ES-I3 (cell line): ENCODE results near the gene SRPRA.
"Not testable (repeated sequence)": the region's sequence is repeated elsewhere in the genome, so short reads cannot be mapped to it uniquely, and the experiment has no call there.

ENCODE experiments used
- H3K36me3 ChIP-seq: 2 replicates; pipeline ENCODE4 v1.6.1; 2013; ENCODE audit warnings: mild to moderate bottlenecking, low read length, control low read depth, moderate library complexity; ENCODE audit not compliant: insufficient read depth
- H3K4me1 ChIP-seq: 2 replicates; pipeline ENCODE4 v1.6.1; 2013; ENCODE audit warnings: mild to moderate bottlenecking, control low read depth, low read length; ENCODE audit not compliant: insufficient read depth
- H3K9ac ChIP-seq: 2 replicates; pipeline ENCODE4 v1.6.1; 2013; ENCODE audit warnings: low read depth, mild to moderate bottlenecking, low read length, moderate library complexity
- H3K9me3 ChIP-seq: 2 replicates; pipeline ENCODE4 v1.6.1; 2013; ENCODE audit warnings: mild to moderate bottlenecking, low read length, moderate library complexity; ENCODE audit not compliant: control insufficient read depth, insufficient read depth

The SRPRA gene, protein sequence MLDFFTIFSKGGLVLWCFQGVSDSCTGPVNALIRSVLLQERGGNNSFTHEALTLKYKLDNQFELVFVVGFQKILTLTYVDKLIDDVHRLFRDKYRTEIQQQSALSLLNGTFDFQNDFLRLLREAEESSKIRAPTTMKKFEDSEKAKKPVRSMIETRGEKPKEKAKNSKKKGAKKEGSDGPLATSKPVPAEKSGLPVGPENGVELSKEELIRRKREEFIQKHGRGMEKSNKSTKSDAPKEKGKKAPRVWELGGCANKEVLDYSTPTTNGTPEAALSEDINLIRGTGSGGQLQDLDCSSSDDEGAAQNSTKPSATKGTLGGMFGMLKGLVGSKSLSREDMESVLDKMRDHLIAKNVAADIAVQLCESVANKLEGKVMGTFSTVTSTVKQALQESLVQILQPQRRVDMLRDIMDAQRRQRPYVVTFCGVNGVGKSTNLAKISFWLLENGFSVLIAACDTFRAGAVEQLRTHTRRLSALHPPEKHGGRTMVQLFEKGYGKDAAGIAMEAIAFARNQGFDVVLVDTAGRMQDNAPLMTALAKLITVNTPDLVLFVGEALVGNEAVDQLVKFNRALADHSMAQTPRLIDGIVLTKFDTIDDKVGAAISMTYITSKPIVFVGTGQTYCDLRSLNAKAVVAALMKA

DNA sequence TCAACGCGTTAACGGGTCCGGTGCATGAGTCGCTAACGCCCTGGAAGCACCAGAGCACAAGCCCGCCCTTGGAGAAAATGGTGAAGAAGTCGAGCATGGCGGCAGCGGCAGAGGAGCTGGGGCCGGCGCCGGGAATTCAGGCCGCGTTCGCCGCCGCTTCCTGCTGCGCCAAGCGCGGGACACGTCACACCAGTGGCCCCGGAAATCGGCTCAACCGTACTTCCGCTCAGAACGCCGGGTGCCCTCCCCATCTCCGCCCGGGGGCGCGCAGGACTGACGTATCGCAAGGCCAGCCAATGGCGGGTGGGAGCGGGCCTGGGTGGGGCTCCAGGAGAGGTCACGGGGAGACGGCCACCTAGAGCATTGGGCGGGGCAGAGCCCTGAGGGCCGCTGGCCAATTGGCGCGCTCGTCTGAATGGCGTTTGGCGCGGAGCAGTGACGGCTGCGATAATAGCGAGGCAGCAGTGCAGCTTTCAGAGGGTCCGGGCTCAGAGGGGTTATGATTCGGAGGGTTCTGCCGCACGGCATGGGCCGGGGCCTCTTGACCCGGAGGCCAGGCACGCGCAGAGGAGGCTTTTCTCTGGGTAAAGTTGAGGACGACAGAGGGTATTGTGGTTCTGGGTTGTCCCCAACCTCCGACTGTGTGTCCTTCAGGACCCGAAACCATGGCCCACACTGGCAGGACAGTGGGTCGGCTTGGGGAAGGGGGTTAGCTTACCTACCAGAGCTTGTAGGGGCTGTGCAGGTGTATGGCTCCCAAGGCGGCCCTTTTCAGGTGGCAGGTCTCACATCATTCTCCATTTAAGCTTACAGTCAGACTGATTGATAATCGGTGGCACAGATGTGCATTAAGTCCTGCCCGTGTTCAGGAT is at the start of gene SRPRA, which contains the start of gene FOXRED1:
Gene SRPRA (minus strand): TSS at position 188 of the 872 bp plus-strand sequence. CDS start 91 bp downstream, at position 97.
Gene FOXRED1 (plus strand): TSS at position 447 of the 872 bp plus-strand sequence. CDS start 53 bp downstream, at position 500.
- Histone ChIP-seq H3K36me3 (peaks cover 36% of the 10 kb centered on the region), H3K9me3 (no peaks in the 10 kb centered on the region), H3K9ac (peak within 1 kb of the TSS; percentile 94), H3K4me1 (peaks cover 4% of the 10 kb centered on the region)

DNA sequence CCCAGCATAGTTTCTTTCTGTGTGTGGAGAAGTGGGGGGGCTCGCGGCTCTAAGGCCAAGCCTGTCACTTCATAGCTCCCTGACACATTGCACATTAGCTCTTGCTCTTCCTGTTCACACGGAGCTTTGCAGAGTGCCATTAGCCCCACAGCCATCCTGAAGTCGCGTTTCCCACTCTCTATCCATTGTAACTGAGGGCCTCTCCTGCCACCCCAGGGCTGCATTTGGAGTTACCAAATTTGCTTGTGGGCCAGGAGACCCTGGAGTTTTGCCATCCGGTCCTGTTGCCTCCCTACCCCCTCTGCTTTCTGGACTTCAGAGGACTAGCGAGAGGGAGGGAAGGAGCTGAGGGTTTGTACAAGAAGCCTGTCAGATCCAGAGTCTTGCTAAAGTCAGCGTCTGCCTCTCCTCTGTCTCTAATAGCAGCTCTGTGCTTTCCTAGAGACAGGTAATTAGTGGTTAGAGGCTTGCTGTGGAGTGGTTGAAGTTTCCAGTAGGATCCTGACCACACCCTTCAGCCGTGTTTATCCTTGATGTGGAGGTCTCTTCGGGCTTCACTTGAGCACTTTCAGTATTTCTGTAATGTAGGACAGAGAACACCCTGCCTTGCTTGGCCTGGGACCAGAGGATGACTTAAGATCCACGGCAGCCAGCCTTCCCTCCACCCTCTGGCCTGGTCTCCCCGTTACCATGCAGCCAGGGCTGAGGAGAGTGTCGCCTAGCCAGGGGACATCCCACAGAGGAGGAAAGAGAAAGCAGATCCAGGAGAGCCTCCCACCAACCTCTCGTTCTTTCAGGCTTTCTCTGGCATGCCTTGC is 49.3 kb upstream of the SRPRA start:
- no peaks in the 10 kb centered on the region for H3K9me3 ChIP-seq
- no peaks in the 10 kb centered on the region for H3K4me1 ChIP-seq
- no peak overlapping the region for H3K9ac ChIP-seq
- H3K36me3 ChIP-seq = no peaks in the 10 kb centered on the region

DNA sequence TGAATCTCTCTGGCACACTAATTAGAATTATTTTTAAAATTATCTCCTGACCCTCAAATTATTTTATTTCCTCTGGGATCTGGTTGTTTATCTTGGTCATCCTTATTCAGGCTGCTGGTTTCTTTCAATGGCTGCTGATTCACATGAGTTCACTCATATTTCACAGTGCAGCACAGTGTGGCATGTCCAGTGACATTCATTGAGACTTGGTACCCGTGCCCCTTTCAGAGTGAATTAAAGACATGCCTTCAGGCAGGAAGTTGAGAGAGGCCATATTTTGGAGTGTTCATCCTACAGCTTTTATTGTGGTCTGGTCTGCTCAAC is 48.7 kb upstream of the SRPRA start:
- Histone ChIP-seq H3K9ac (no peak overlapping the region), H3K4me1 (no peaks in the 10 kb centered on the region), H3K9me3 (no peaks in the 10 kb centered on the region), H3K36me3 (no peaks in the 10 kb centered on the region)

DNA sequence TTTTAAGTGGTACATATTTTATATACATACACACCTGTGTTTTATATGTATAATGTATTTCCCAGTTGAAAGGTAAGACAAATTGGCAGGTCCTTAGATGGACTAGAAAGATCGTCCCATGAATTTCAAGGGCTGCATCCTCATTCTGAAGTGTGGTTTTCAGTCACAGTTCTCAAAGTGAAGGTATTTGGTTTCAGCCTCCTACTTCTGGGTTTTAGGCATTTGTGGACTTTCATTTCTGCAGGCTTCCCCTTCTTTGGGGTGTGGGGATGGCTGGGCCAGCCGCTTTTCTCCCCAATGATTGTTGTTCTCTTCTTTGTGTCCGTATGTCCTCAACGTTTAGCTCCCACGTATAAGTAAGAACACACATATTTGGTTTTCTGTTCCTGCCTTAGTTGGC is 45.1 kb upstream of the SRPRA start:
- Histone ChIP-seq H3K9ac (no peak overlapping the region), H3K4me1 (peaks cover 4% of the 10 kb centered on the region; the same call in 1 of the 2 replicates), H3K9me3 (no peaks in the 10 kb centered on the region), H3K36me3 (no peaks in the 10 kb centered on the region)

DNA sequence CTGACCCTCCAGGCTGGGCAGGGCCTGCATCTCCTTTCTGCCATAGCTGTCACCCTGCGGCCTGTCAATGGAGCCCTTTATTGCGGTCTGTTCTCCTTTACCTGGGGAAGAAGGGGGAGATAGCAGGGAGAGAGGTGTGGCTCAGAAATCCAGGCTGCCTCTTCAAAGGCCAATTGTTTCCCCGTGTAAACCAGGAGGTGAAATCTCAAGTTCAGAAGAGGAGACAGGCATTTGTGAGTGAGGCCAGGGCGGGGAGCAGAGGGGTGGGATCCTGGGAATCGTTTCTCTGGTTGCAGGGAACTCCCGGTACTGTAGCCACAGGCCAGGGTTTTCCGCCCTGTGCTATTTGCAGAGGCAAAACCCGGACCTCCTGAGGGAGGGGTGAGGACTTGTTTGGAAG is 44.3 kb upstream of the SRPRA start:
- Histone ChIP-seq H3K9ac (no peak overlapping the region), H3K4me1 (peaks cover 4% of the 10 kb centered on the region; the same call in 1 of the 2 replicates), H3K9me3 (no peaks in the 10 kb centered on the region), H3K36me3 (no peaks in the 10 kb centered on the region)

DNA sequence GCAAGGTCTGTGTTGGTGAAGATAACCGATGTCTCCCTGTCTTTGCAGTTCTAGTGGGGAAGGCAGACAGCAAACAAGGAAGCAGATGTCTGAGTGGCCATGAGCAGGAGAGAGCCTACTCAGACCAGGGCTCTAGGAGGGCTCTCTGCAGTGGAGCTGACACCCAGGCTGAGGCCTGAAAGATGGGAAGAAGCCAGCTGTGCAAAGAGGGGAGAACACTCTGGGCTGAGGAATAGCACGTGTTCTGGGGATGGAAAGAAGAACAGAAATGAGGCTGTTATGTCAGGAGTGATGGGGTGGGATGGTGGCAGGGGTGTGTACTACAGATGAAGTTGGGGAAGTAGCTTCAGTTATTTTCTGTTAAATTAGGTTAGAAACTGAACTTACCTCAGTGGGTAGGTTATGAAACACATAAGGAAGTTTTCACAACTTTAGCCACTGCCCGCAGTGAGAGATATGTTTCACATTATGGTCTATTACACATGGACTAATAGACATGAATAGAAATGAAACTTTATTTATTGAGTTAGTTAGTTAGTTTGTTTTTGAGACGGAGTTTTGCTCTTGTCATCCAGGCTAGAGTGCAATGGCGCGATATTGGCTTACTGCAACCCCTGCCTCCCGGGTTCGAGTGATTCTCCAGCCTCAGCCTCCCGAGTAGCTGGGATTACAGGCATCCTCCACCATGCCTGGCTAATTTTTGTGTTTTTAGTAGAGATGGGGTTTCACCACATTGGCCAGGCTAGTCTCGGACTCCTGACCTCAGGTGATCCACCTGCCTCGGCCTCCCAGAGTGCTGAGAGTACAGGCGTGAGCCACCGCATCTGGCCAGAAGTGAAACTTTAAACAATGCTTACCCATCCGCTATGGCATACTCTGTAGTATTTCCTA is 43.0 kb upstream of the SRPRA start:
- Histone ChIP-seq H3K4me1 (peaks cover 4% of the 10 kb centered on the region; the same call in 1 of the 2 replicates), H3K9ac (no peak overlapping the region), H3K9me3 (no peaks in the 10 kb centered on the region), H3K36me3 (no peaks in the 10 kb centered on the region)

DNA sequence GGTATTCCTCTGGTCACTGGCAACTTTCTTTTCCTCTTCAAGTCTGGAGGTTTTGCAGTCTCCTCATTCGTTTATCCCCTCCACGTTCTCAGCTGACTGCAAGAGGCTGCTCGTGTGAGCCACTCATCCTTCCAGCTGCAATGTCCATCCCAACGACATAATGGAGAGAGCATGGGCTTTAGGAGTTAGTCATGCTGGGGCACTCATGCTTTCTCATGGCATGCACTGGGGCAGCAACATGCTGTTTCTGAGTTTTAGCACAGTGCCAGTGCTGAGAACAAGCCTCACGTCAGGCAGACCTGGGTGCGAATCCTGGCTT is 42.3 kb upstream of the SRPRA start:
- Histone ChIP-seq H3K9me3 (no peaks in the 10 kb centered on the region), H3K9ac (no peak overlapping the region), H3K36me3 (no peaks in the 10 kb centered on the region), H3K4me1 (peaks cover 4% of the 10 kb centered on the region; the same call in 1 of the 2 replicates)

DNA sequence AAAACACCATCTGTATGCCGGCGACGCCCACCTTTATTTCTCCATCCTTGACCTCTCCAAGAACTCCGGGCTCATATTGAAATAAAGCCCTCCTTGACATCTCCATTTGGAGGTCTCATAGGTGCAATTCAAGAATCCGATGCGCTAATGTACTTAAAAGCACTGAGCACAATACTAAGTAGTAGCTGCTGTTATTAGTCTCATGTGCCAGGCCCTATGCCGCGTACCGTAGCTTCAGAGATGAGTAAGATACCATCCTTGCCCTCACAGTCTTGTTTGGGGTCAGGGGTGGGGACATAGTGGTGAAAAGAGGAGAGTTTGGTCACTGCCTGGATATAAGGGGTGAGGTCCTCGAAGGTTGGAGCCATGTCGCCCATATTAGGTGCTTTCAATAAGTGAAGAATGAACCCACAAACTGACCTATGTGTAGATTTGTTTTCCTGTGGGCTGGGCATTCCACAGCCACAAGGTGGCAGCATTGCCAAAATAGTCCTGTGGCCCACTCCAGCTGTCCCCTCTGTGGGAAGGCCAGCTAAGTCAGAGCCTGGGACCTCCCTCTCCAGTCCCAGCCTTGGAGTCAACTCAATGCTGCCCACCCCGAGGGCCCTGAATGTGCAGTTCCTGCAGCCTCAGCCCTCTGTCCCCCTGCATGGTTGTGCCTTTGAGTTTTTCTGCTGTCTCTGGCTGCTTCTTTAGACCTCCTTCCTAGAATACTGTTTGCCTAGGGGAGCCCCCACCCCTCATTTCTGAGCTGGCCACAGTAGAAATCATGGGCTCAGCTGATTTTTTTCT is 41.7 kb upstream of the SRPRA start:
- Histone ChIP-seq H3K4me1 (peaks cover 4% of the 10 kb centered on the region; the same call in 1 of the 2 replicates), H3K36me3 (no peaks in the 10 kb centered on the region), H3K9ac (no peak overlapping the region), H3K9me3 (no peaks in the 10 kb centered on the region)

DNA sequence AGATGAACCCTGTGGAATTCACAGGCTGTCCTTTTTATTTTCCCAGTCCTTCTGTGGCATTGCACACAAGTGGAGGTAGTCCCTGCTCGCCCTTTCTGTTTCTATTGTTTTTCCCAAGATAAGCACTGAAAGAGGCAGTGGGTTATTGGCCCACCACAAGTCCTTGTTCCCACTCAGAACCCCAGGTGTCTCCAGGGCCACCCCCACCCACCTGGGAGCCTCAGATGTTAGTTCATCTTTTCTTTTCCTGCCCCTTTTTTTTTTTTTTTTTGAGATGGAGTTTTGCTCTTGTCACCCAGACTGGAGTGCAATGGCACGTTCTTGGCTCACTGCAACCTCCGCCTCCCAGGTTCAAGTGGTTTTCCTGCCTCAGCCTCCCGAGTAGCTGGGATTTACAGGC is 40.1 kb upstream of the SRPRA start:
- H3K4me1 ChIP-seq = not testable (repeated sequence)

DNA sequence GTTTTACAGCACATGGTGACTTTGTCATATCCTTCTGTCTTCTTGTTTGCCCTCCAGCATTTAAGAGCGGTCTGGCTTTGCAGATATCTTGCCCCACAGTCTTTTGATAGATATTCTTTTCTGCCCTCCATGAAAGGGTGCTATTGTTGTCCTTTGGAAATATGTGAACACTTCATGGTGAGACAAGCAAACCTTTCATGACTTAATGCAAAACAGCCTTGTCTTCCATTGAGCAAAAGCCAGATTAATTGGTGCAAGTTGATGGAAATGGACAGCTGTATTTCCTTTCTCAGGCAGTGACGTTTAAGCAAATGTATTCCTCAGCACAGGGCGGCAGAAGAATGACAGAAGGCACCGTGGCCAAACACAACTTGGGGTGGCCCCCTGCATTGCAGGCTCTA is 39.6 kb upstream of the SRPRA start:
- H3K9me3 ChIP-seq = no peaks in the 10 kb centered on the region
- no peaks in the 10 kb centered on the region for H3K36me3 ChIP-seq
- no peak overlapping the region for H3K9ac ChIP-seq
- H3K4me1 ChIP-seq = peaks cover 4% of the 10 kb centered on the region; the same call in 1 of the 2 replicates

More for the DNA sequence above, 40.1 kb upstream of the SRPRA start:
- H3K9me3 ChIP-seq, H3K9ac ChIP-seq, H3K36me3 ChIP-seq: not testable (repeated sequence)

DNA sequence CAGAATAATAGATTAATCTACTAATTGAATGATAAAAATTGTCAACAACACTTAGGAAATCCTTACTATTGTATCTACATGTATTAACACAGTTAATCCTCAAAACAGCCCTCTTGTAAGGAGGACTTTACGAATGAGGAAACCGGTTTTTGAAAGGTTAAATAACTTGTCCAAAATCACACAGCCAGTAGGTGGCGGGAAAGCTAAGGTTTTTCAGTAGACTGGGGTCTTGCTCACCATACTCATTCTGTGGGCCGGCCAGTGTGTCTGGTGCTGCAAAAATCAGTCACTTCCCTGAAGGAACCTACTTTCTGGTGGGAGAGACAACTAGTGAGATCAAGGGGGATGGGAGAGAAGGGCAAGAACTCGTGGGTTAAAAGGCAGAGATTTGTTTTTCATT is 39.0 kb upstream of the SRPRA start:
- Histone ChIP-seq H3K9me3 (no peaks in the 10 kb centered on the region), H3K4me1 (peaks cover 4% of the 10 kb centered on the region; the same call in 1 of the 2 replicates), H3K9ac (no peak overlapping the region), H3K36me3 (no peaks in the 10 kb centered on the region)

DNA sequence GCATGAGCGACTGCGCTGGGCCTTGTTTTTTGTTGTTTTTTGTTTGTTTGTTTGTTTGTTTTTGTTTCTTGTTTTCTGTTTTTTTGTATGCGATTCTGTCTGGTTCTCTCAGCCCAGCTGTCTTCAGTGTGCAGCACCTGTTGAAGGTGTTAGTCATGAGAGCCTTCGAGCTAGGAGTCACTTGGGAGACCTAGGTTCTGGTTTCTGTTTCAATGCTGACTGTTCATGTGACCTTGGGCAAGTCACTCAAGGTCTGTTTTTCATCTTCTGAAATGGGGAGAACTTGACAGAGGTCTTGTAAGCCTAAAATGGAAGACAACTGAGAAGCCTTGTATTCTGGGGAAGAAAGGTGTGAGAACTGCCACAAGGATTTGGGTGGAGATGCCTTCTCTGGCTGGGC is 37.0 kb upstream of the SRPRA start:
- Histone ChIP-seq H3K4me1 (peaks cover 1% of the 10 kb centered on the region; the same call in 1 of the 2 replicates), H3K9ac (no peak overlapping the region), H3K36me3 (no peaks in the 10 kb centered on the region), H3K9me3 (no peaks in the 10 kb centered on the region)
